GM18502 (cell line): ENCODE measurements around the gene DNAJC2.
"Not testable (repeated sequence)": the region's sequence is repeated elsewhere in the genome, so short reads cannot be mapped to it uniquely, and the experiment has no call there.

Experiments
- ATAC-seq: cut with Tn5 transposase; IDR thresholded peaks from one replicate; pipeline ENCODE4 v1.9.1; 2021; ENCODE audit warnings: mild to moderate bottlenecking; ENCODE audit not compliant: unreplicated experiment, poor library complexity

Gene DNAJC2

GRCh38 chr7:103343758-103344452, 662 bp downstream of the DNAJC2 start:
- ATAC-seq: peak; percentile 17

- ATAC-seq: no peak
Measured at GRCh38 chr7:103343332-103343731, 1.2 kb downstream of the DNAJC2 start.

DNA sequence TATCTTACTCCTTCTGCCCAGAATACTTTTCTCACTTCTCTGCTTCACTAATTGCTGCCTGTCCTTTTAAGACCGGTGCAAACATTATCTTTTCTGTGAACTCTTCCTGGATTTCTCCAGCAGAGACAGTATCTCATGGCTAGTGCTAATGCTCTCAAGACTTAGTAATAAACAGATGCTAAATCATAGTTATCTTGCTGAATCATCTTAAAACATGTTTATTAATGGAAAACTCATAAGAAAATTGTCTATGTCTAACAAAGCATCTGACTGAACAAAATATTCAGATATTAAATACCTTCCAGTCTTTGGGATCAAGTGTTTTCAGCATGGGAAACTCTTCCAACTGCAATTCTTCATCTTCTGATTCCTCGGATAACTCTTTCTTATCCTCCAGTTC, 3.1 kb downstream of the DNAJC2 start:
- no peak for ATAC-seq

DNA sequence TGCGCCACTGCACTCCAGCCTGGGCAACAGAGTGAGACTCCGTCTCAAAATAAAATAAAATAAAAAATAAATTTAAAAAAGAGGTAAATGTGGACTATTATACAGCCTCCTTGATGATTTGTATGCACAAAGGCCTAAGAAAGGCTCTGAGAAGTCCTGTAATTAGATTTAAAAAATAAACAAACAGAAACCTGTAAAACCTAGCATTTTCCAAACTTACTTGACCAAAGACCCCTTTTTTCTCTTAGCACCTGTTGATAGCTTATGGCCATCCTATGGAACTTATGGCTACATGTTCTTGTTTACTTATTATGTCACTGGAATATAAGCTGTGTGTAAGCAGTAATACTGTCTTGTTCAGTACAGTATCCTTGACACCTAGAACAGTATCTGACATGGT, 5.7 kb downstream of the DNAJC2 start:
- no peak for ATAC-seq

DNA sequence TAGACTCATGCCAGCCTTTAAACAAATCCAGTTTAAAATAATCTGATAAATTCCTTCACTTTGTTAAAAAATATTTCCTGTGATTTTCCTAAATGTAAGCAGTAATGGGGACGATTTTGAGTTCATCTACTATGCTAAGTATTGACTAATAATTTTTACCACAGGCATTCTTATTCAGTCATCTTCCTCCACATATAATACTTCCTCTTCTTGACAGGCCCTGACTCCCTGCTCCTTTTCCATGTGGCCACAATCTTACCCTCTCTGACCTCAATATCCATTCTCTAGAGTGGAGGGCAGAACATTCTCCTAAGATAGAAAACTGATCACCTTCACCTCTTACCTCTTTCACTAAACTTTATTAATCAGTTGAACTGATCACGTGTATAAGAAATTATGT, 7.8 kb downstream of the DNAJC2 start:
- no peak for ATAC-seq

DNA sequence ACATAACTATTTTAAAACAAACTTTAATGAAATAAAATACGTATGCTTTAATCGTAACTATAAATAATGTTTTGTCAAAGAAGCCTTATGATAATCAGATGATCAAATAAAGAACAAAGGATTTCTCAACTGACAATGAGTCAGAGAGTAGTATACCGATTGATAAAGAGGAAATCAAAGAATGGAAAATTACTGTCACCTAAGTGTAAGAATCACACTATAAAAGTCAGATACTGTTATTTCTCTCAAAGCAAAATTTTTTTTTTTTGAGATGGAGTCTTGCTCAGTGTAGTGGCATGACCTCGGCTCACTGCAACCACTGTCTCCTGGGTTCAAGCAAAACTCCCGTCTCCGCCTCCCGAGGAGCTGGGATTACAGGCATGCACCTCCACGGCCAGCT, 18.8 kb downstream of the DNAJC2 start:
- ATAC-seq: no peak

GRCh38 chr7:103317009-103317408, 27.6 kb downstream of the DNAJC2 start:
- ATAC-seq: no peak

- ATAC-seq: no peak
Measured at GRCh38 chr7:103316380-103316941, 28.1 kb downstream of the DNAJC2 start.

GRCh38 chr7:103314852-103315251, 29.7 kb downstream of the DNAJC2 start:
- ATAC-seq: no peak

DNA sequence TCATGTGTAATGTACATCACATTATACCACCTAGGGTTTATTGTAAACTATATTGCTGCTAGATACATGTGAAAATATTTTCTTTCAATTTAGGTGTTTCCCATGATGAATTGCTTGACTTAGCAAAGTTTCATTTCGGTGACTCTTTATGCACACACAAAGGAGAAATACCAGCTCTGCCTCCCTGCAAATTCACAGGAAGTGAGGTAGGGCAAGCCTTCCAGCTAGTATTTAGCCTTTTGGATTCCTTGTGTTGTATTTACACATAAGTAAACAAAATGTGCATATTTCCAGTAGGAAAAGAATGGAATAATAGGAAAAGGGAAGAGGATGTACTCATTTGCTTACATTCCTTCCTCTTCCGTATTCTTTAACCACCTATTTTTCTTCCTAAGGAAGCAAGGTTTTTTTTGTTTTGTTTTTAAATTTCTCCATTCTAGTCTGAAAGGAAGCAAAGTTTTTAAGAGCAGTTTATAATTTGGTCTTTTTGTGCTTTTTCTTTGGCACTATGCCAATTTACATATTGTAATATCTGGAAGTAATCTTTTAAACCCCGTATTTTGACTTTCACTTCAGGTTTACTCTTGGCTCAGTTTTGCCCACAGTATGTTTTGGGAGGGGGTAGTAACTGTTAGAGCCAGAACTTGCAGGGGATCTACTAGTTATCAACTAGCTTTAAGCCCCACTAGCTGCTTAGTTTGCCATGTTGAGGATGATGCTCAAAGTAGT, 36.9 kb downstream of the DNAJC2 start:
- ATAC-seq: peak; percentile 45

DNA sequence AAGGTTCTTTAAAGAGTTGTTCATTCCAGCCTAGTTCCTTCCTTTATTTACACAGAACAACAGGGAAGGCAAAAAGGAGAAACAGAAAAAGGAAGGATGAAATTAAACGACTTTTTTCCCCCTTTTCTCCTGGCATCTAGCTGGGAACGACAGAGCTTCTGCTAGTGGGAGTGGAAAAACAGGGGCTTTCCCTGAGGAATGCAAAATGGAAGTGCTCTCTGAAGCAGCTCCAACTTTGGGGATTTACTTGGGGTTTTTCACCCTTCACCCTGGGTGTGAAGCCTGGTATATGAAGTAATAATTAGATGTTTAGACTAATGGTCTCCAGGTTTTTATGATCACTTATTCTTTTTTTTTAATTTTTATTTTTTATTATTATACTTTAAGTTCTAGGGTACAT, 43.1 kb downstream of the DNAJC2 start:
- ATAC-seq: no peak

DNA sequence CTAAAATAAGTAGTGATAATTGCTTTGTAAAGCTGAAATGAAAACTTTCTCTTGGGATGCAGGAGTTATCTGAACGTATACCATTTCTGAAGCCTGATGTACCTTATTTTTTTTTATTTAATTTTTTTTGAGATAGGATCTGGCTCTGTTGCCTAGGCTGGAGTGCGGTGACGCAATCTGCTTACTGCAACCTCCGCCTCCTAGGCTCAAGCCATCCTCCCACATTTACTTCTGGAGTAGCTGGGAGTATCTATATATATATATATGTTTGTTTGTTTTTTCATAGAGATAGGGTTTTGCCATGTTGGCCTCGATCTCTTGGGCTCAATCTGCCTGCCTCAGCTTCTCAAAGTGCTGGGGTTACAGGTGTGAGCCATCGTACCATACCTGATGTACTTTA, 44.9 kb downstream of the DNAJC2 start:
- no peak for ATAC-seq

DNA sequence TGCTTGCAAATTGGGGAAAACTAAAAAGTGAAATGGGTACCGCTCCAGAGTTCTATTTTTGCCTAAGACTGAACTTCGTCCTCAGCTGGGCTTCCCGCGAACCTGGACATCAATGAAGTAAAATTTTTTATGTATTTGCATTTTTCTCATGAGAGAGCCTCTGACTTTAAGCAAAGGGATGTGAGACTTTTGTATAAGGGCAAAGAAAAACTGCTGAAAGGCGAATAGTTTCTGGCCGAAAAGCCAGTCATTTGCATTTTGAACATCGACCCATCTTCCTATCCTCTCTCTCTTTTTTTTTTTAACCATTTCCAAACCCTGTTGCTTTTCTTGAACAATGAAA, 46.8 kb downstream of the DNAJC2 start:
- ATAC-seq: peak; percentile 33

GRCh38 chr7:103296901-103297836, 47.4 kb downstream of the DNAJC2 start, which contains the start of gene PMPCB:
TSS of gene PMPCB (plus strand) at chr7:103297435. CDS start at chr7:103297460, 25 bp downstream.
- peak; percentile 91 for ATAC-seq

- no peak for ATAC-seq
Measured at GRCh38 chr7:103293526-103293925, 51.0 kb downstream of the DNAJC2 start.

DNA sequence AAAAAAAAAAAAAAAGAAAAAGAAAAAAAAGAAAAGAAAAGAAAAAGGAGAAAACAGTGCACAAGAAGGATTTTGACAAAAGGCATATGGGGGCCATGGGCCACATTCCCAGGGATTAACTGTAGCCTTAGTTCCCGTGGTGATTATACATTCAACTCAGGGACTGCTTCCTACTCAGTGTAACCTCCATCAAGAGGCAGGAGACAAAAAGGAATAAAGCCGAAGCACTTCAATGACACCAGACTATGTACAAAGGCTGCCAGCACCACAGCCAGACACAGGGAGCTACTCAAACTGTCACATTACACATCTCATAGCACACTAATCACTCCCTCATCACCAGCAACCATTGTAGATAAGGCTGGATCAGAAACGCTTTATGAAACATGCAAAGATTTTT, 52.4 kb downstream of the DNAJC2 start:
- no peak for ATAC-seq

- ATAC-seq: not testable (repeated sequence)
Measured at GRCh38 chr7:103282802-103283427, 61.7 kb downstream of the DNAJC2 start.

DNA sequence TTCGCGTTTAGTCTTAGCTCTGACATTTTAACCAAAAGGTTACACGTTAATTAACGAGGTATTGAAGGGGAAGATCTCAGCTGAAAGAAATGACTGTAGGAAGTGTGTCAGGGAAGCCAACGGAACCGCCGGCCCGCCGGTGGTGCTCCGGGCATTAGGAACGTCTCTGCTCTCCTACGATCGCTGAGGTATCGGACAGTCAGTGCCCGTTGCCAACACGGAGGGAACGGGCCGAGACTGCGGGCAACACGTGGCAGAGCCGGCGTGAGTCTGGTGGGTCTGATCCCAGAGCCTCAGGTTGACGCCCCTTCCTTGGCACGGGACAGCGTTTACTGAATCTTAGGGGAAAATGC, 63.8 kb downstream of the DNAJC2 start:
- peak; percentile 11 for ATAC-seq

DNA sequence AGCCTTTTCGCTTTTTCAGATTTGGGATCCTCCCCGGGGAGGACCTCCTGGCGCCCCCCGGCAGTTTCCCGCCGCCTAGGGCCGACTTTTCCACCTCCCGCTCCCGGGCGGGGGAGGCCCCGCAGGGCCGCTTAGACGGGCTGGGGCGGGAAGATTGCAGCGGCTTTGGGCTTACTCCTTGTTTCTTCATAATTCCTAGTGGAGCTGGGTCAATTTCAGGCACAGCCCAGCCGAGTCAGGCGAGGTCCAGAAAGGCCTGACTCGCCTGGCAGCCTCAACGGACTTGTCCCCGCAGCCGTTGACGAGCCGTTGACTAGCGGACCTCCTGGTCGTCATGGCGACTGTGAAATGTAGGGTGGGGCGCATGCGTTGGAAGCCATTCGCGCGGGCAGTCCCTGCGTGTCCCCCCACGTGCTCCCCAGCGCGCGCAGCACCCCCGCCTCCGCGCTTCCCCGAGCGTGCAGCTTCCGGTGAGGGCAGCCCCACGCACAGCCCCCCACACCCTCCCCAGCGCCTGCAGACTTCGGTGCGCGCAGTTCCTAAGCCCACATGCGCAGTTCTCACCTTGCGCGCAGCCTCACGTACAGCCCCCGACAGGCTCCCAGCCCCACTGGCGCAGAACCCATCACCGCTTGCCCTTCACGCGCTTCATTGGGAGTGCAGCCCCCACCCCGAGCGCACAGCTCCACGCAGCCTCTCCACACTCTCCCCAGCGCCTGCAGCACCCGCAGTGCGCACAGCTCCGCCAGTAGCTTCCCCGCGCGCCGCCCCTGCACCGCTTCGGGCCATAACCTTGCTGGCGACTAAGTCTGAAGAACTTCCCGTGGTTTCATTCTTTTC, 64.4 kb downstream of the DNAJC2 start:
- peak; percentile 92 for ATAC-seq
